K562 (cell line): ENCODE measurements around the gene LAMB2. TPM values are rescaled to one million over a fixed set of nuclear protein-coding genes. Genes with fewer than 3 reads are reported as not detected.

Experiments used
- ARID1B ChIP-seq: fragments of 450-650 bp; IDR thresholded peaks from 2 replicates; pipeline ENCODE4 v1.6.1; 2016; ENCODE audit warnings: antibody characterized with exemption, mild to moderate bottlenecking, inconsistent platforms
- BHLHE40 ChIP-seq: IDR thresholded peaks from 2 replicates; pipeline ENCODE4 v1.6.1; 2011; ENCODE audit warnings: low read length, improper control_type of control experiment
- CHD4 ChIP-seq: fragments of 200-600 bp; sonication (generic); IDR thresholded peaks from 3 replicates; pipeline ENCODE4 v1.6.1; 2012; ENCODE audit warnings: low read depth, mild to moderate bottlenecking, mixed read lengths, low read length, inconsistent platforms; ENCODE audit not compliant: insufficient read depth, insufficient replicate concordance, poor library complexity, severe bottlenecking
- ELF1 ChIP-seq: fragments of 200-800 bp; sonication (Bioruptor generic); IDR thresholded peaks from 2 replicates; pipeline ENCODE4 v1.6.1; 2016; ENCODE audit warnings: missing genetic modification characterization, missing compliant biosample characterization
- ELF2 ChIP-seq: fragments of 250-450 bp; sonication (Bioruptor Pico); IDR thresholded peaks from 2 replicates; pipeline ENCODE4 v1.5.0; 2021; ENCODE audit warnings: mild to moderate bottlenecking
- ETV5 ChIP-seq: sonication (generic); formaldehyde crosslinking; IDR thresholded peaks from 2 replicates; pipeline ENCODE4 v1.4.0; 2020; ENCODE audit warnings: low read depth, mild to moderate bottlenecking, missing genetic modification reagents
- NCOA2 ChIP-seq, 2 experiments: fragments of 450-650 bp; IDR thresholded peaks; 2 replicates each; pipeline ENCODE4 v1.6.1; 2018; ENCODE audit warnings: mild to moderate bottlenecking in 2 of 2, moderate library complexity in 1 of 2; ENCODE audit not compliant: partially characterized antibody in 2 of 2
- PHF8 ChIP-seq: fragments of 200-600 bp; sonication (generic); IDR thresholded peaks from 2 replicates; pipeline ENCODE4 v1.6.1; 2012; ENCODE audit warnings: mixed run types, mild to moderate bottlenecking, inconsistent platforms, low read length, moderate library complexity, borderline replicate concordance
- PKNOX1 ChIP-seq: fragments of 450-650 bp; IDR thresholded peaks from 2 replicates; pipeline ENCODE4 v1.6.1; 2016
- PTBP1 ChIP-seq: fragments of 200-400 bp; formaldehyde crosslinking; IDR thresholded peaks from 2 replicates; pipeline ENCODE4 v1.6.1; 2017; ENCODE audit warnings: low read depth, low read length
- SRF ChIP-seq, 2 experiments: fragments of 250-450, 450-650 bp in 1 of 2; sonication (Bioruptor Pico) in 1 of 2; sonication (generic) in 1 of 2; formaldehyde crosslinking; IDR thresholded peaks; 2 replicates each; pipeline versions ENCODE4 v1.5.0 to v1.5.1; 2020 to 2022; ENCODE audit warnings: mild to moderate bottlenecking in 1 of 2, missing genetic modification reagents in 1 of 2
- THRAP3 ChIP-seq: fragments of 450-650 bp; IDR thresholded peaks from 2 replicates; pipeline ENCODE4 v1.6.1; 2016; ENCODE audit warnings: mild to moderate bottlenecking, inconsistent platforms, borderline replicate concordance
- ZBTB40 ChIP-seq, 2 experiments: fragments of 450-650 bp in 1 of 2; sonication (generic) in 1 of 2; formaldehyde crosslinking in 1 of 2; IDR thresholded peaks; 2 replicates each; pipeline versions ENCODE4 v1.7.1 to v1.9.0; 2016 to 2022; ENCODE audit warnings: inconsistent platforms in 1 of 2, mild to moderate bottlenecking in 1 of 2, missing genetic modification reagents in 1 of 2
- ZNF143 ChIP-seq: sonication (generic); formaldehyde crosslinking; IDR thresholded peaks from 2 replicates; pipeline ENCODE4 v1.9.0; 2022; ENCODE audit warnings: mild to moderate bottlenecking, missing genetic modification reagents
- ZNF436 ChIP-seq: fragments of 250-450, 450-650 bp; sonication (Bioruptor Pico); formaldehyde crosslinking; IDR thresholded peaks from 2 replicates; pipeline ENCODE4 v1.7.0; 2020; ENCODE audit warnings: mild to moderate bottlenecking
- polyA plus RNA-seq, 8 experiments: library from polyadenylated mRNA; depleted of rRNA in 4 of 8; stranded (reverse) in 5 of 8; unstranded in 3 of 8; fragments of >200 nt; fragmentation: Nextera tagmentation in 2 of 8; fragmentation: Illumina TruSeq in 1 of 8; extraction: Ambion mirVana in 2 of 8; extraction: Trizol in 1 of 8; gene quantifications; 2 replicates each; pipeline versions ENCODE4 v1.2.1 to v1.2.3, GENCODE V29; 2011 to 2014; ENCODE audit warnings: inconsistent platforms in 1 of 8, missing spikeins in 1 of 8
- total RNA-seq, 7 experiments: library from RNA; depleted of rRNA in 6 of 7; stranded (reverse); fragments of >200 nt in 6 of 7; fragmentation: Illumina TruSeq in 2 of 7; extraction: Trizol in 2 of 7; gene quantifications; 2 replicates each; pipeline versions ENCODE4 v1.2.1 to v1.2.3, GENCODE V29; 2011 to 2021; ENCODE audit warnings: low replicate concordance in 1 of 7

Gene LAMB2
- total and polyA plus RNA-seq, 9 of the 15 experiments (the other 6 are each of a cell fraction or from before 2014, with no cell fraction given) = 1.4 to 26.0 (median 16.2) TPM

- 0 out of 2 replicates have a peak, but pooled peaks have one; percentile 29 for TF ChIP-seq ZNF143 (CRISPR knock-in tag)
- TF ChIP-seq PKNOX1 = peak; percentile 55
- TF ChIP-seq ARID1B = no peak
- TF ChIP-seq PHF8 = peak; percentile 58; the same call in 1 of the 2 replicates
- no peak for TF ChIP-seq CHD4
- no peak for TF ChIP-seq SRF (CRISPR knock-in tag; IDR thresholded peaks at IDR 0.05)
- peak; percentile 91; the same call in 1 of the 2 replicates for TF ChIP-seq PTBP1
- TF ChIP-seq ELF1 (tag) = peak; percentile 90
- TF ChIP-seq ETV5 = no peak
- TF ChIP-seq ZNF436 = peak; percentile 93
- peak; percentile 97 for TF ChIP-seq ZBTB40 (IDR thresholded peaks at IDR 0.05)
- no peak for TF ChIP-seq ZBTB40 (CRISPR knock-in tag; IDR thresholded peaks at IDR 0.05)
- TF ChIP-seq THRAP3 = no peak
- TF ChIP-seq BHLHE40 = peak; percentile 55; the same call in 1 of the 2 replicates
- no peak for TF ChIP-seq NCOA2 (IDR thresholded peaks at IDR 0.05; ENCODE audit: partially characterized antibody in 2 of 2)
- TF ChIP-seq ELF2 (CRISPR knock-in tag) = peak; percentile 81; the same call in 1 of the 2 replicates
Observed at GRCh38 chr3:49165771-49166751, 33.2 kb upstream of the LAMB2 start, which contains the start of gene CCDC71 (continued).
